GM23338 (cell line): ENCODE results near the gene B4GALT7. TPM values are rescaled to one million over a fixed set of nuclear protein-coding genes. Genes with fewer than 3 reads are reported as not detected.

ENCODE experiments used
- ATAC-seq: fragments of 200-7000 bp; cut with Tn5 transposase; 3 replicates; pipeline ENCODE4 v1.9.1; 2020
- DNase-seq: peaks from one replicate; pipeline ENCODE4 v3.0.0-alpha.2; 2015; ENCODE audit warnings: low spot score
- H2AFZ ChIP-seq: fragments of 200-600 bp; sonication (generic); 2 replicates; pipeline ENCODE4 v1.8.0; 2016; ENCODE audit warnings: antibody characterized with exemption, mild to moderate bottlenecking, moderate library complexity
- H3F3A ChIP-seq: fragments of 200-600 bp; sonication (generic); replicated peaks from 2 replicates; pipeline ENCODE4 v1.8.0; 2017; ENCODE audit warnings: antibody characterized with exemption, mixed run types, low read depth
- H3K27ac ChIP-seq: fragments of 200-600 bp; sonication (generic); 2 replicates; pipeline ENCODE4 v1.6.1; 2016; ENCODE audit warnings: low read depth
- H3K27me3 ChIP-seq: fragments of 200-600 bp; sonication (generic); 2 replicates; pipeline ENCODE4 v1.8.0; 2016; ENCODE audit warnings: mild to moderate bottlenecking, mixed run types, moderate library complexity; ENCODE audit not compliant: insufficient read depth
- H3K36me3 ChIP-seq: fragments of 200-600 bp; sonication (generic); 2 replicates; pipeline ENCODE4 v1.8.0; 2016; ENCODE audit warnings: mild to moderate bottlenecking; ENCODE audit not compliant: insufficient read depth
- H3K4me1 ChIP-seq: fragments of 200-600 bp; sonication (generic); 2 replicates; pipeline ENCODE4 v1.8.0; 2016; ENCODE audit warnings: mild to moderate bottlenecking, moderate library complexity; ENCODE audit not compliant: insufficient read depth
- H3K4me2 ChIP-seq: fragments of 200-600 bp; sonication (generic); 2 replicates; pipeline ENCODE4 v1.7.1; 2017; ENCODE audit warnings: mixed run types
- H3K4me3 ChIP-seq: fragments of 200-600 bp; sonication (generic); 2 replicates; pipeline ENCODE4 v1.6.1; 2016; ENCODE audit warnings: mixed run types
- H3K79me2 ChIP-seq: fragments of 200-600 bp; sonication (generic); replicated peaks from 2 replicates; pipeline ENCODE4 v1.8.0; 2017; ENCODE audit warnings: mild to moderate bottlenecking; ENCODE audit not compliant: insufficient read depth
- H3K9me2 ChIP-seq: fragments of 200-600 bp; sonication (generic); 2 replicates; pipeline ENCODE4 v1.8.0; 2017; ENCODE audit not compliant: insufficient read depth
- H4K20me1 ChIP-seq: fragments of 200-600 bp; sonication (generic); replicated peaks from 2 replicates; pipeline ENCODE4 v1.8.0; 2017; ENCODE audit warnings: mild to moderate bottlenecking; ENCODE audit not compliant: insufficient read depth
- H3K27ac Mint-ChIP-seq: 2 replicates; pipeline ENCODE4 v1.8.0; 2020; ENCODE audit warnings: inconsistent platforms, mild to moderate bottlenecking, moderate library complexity, mixed read lengths
- H3K27me3 Mint-ChIP-seq: 3 replicates; pipeline ENCODE4 v1.8.0; 2022; ENCODE audit warnings: low read depth, mild to moderate bottlenecking, moderate library complexity, mixed read lengths, inconsistent platforms; ENCODE audit not compliant: insufficient read depth, poor library complexity
- H3K36me3 Mint-ChIP-seq: 3 replicates; pipeline ENCODE4 v1.8.0; 2021; ENCODE audit warnings: low read depth, mild to moderate bottlenecking, inconsistent platforms, moderate library complexity, mixed read lengths
- H3K4me1 Mint-ChIP-seq: 3 replicates; pipeline ENCODE4 v1.8.0; 2020; ENCODE audit warnings: mild to moderate bottlenecking, inconsistent platforms, mixed read lengths
- H3K4me3 Mint-ChIP-seq: 3 replicates; pipeline ENCODE4 v1.8.0; 2021; ENCODE audit warnings: moderate library complexity, mild to moderate bottlenecking, inconsistent platforms, mixed read lengths
- H3K9me3 Mint-ChIP-seq: 3 replicates; pipeline ENCODE4 v1.8.0; 2020; ENCODE audit warnings: moderate library complexity, mild to moderate bottlenecking, inconsistent platforms, mixed read lengths
- CREB1 ChIP-seq: fragments of 250-450 bp; sonication (Bioruptor Pico); IDR thresholded peaks from 2 replicates; pipeline ENCODE4 v1.5.0; 2020; ENCODE audit warnings: low read depth, mild to moderate bottlenecking, moderate library complexity
- CTCF ChIP-seq, 2 experiments: fragments of 200-600 bp in 1 of 2; sonication (generic) in 1 of 2; conservative IDR thresholded peaks; 2 replicates each; pipeline versions ENCODE4 v1.5.1 to v1.6.1; 2016 to 2017; ENCODE audit warnings: antibody characterized with exemption in 2 of 2, low read depth in 2 of 2, mild to moderate bottlenecking in 2 of 2, moderate library complexity in 1 of 2
- EZH2 ChIP-seq: fragments of 200-600 bp; sonication (generic); IDR thresholded peaks from one replicate; pipeline ENCODE4 v1.8.0; 2017; ENCODE audit warnings: antibody characterized with exemption, mild to moderate bottlenecking, low read depth; ENCODE audit not compliant: unreplicated experiment
- EZH2phosphoT487 ChIP-seq: fragments of 200-600 bp; sonication (generic); IDR thresholded peaks from one replicate; pipeline ENCODE4 v1.8.1; 2018; ENCODE audit warnings: antibody characterized with exemption; ENCODE audit not compliant: unreplicated experiment
- NANOG ChIP-seq: IDR thresholded peaks from 2 replicates; pipeline ENCODE4 v1.6.1; 2016; ENCODE audit warnings: antibody characterized with exemption, borderline replicate concordance
- POLR2AphosphoS5 ChIP-seq: IDR thresholded peaks from 2 replicates; pipeline ENCODE4 v1.6.1; 2016; ENCODE audit warnings: antibody characterized with exemption, low read depth
- REST ChIP-seq: IDR thresholded peaks from one replicate; pipeline ENCODE4 v1.6.1; 2018; ENCODE audit warnings: antibody characterized with exemption; ENCODE audit not compliant: unreplicated experiment
- ZNF114 ChIP-seq: fragments of 250-450 bp; sonication (Bioruptor Pico); IDR thresholded peaks from 2 replicates; pipeline ENCODE4 v1.5.0; 2020; ENCODE audit warnings: mild to moderate bottlenecking, moderate library complexity
- ZNF331 ChIP-seq: fragments of 250-450 bp; sonication (Bioruptor Pico); IDR thresholded peaks from 2 replicates; pipeline ENCODE4 v1.5.0; 2020; ENCODE audit warnings: low read depth, mild to moderate bottlenecking, moderate library complexity
- ZNF462 ChIP-seq: fragments of 250-450 bp; sonication (Bioruptor Pico); IDR thresholded peaks from 2 replicates; pipeline ENCODE4 v1.5.0; 2020; ENCODE audit warnings: mild to moderate bottlenecking, moderate library complexity
- polyA plus RNA-seq: library from polyadenylated mRNA; unstranded; fragments of >200 nt; fragmentation: Nextera tagmentation; extraction: Ambion mirVana; gene quantifications from 2 replicates; pipeline ENCODE4 v1.2.1, GENCODE V29; 2016
- total RNA-seq: library from RNA; depleted of rRNA; stranded (reverse); fragments of >200 nt; shearing (Covaris generic); gene quantifications from 2 replicates; pipeline ENCODE4 v1.2.3, GENCODE V29; 2014

The B4GALT7 gene
- total and polyA plus RNA-seq, 2 experiments from 2014 or later = 10.0 to 23.3 TPM

- Histone ChIP-seq H3K79me2 (no peaks in the 10 kb centered on the region), H3K27me3 (no peaks in the 10 kb centered on the region), H3K36me3 (no peaks in the 10 kb centered on the region), H2AFZ (no peak overlapping the region), H3K4me1 (peaks cover 3% of the 10 kb centered on the region; the same call in 1 of the 2 replicates), H3F3A (no peaks in the 10 kb centered on the region), H3K4me3 (no peak overlapping the region), H3K4me2 (no peak overlapping the region), H3K9me2 (no peaks in the 10 kb centered on the region), H3K27ac (no peak overlapping the region; the same call in 1 of the 2 replicates), H4K20me1 (no peaks in the 10 kb centered on the region)
- ATAC-seq = no peak
- no peak overlapping the region for H3K27ac Mint-ChIP-seq
- TF ChIP-seq ZNF331 (CRISPR knock-in tag) (no peak), POLR2AphosphoS5 (no peak), EZH2 (no peak), EZH2phosphoT487 (no peak), REST (no peak), CTCF (conservative IDR thresholded peaks at IDR 0.05; ENCODE audit: low read depth in 2 of 2) (no peak), ZNF462 (CRISPR knock-in tag) (no peak), ZNF114 (CRISPR knock-in tag) (no peak), NANOG (no peak), CREB1 (no peak)
- no peaks in the 10 kb centered on the region for H3K9me3 Mint-ChIP-seq
- H3K4me1 Mint-ChIP-seq = peaks cover 5% of the 10 kb centered on the region; the same call in 2 of the 3 replicates
- no peak overlapping the region for H3K4me3 Mint-ChIP-seq
- DNase-seq = no peak
- H3K36me3 Mint-ChIP-seq = no peaks in the 10 kb centered on the region
- H3K27me3 Mint-ChIP-seq = peaks cover 5% of the 10 kb centered on the region
These were observed 24.4 kb upstream of the B4GALT7 start for GRCh38 chr5:177575488-177575887.
